ENCODE measurements around the gene ZNF326. TPM values are rescaled to one million over a fixed set of nuclear protein-coding genes. Genes with fewer than 3 reads are reported as not detected.
A peak's percentile ranks its signal among the peaks of the same experiment; 100 is the strongest.

ZNF326 gene, protein sequence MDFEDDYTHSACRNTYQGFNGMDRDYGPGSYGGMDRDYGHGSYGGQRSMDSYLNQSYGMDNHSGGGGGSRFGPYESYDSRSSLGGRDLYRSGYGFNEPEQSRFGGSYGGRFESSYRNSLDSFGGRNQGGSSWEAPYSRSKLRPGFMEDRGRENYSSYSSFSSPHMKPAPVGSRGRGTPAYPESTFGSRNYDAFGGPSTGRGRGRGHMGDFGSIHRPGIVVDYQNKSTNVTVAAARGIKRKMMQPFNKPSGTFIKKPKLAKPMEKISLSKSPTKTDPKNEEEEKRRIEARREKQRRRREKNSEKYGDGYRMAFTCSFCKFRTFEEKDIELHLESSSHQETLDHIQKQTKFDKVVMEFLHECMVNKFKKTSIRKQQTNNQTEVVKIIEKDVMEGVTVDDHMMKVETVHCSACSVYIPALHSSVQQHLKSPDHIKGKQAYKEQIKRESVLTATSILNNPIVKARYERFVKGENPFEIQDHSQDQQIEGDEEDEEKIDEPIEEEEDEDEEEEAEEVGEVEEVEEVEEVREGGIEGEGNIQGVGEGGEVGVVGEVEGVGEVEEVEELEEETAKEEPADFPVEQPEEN
- 9.6 TPM for polyA plus RNA-seq (2012; ENCODE audit: low read depth, missing spikeins)

DNA sequence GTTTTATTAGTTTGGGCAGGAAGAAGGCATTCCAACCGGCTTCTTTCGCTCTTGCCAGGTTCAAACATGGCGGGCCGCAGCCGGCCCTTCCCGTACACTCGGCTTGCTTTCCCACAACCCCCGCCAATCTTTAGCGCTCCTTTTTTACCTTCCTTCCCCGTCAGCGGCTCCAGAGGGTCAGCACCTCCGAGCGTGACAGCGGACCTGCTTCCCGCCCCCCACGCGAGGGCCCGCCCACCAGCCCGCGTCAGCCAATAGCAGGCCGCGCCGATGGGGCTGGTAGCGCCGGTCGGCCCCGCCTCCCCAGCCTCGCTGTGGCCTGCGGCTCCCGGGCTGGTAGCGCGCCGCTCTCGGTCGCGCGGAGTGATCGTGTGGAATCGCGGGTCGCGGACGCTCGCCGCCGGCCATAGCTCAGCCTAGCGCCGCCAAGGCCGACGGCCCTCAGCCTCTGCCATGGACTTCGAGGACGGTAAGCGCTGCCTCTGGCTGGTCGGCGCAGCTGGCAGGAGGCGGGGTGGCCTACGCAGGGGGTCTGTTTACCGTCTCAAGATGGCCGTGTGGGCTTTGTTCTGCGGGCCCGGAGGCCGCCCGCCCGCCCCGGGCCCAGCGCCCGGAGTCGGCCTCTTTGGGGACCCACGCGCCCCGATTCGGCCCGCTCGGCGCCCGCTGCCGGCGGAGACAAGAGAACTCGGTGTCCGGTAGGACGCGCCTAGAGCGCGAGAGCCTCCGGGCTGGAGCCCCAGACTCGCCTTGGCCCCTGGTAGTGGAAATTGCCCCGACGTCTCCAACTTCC is at the start of gene ZNF326:
Gene ZNF326 (plus strand): TSS at position 306 of the 793 bp plus-strand sequence. CDS start 148 bp downstream, at position 454.
- DNase-seq (ENCODE audit: insufficient read length, low spot score) (peak; percentile 97), FAIRE-seq (peak; percentile 100)
- TF ChIP-seq SPI1 (IDR thresholded peaks at IDR 0.05; ENCODE audit: low read depth, low read length) = no peak
- peak; percentile 94 for TF ChIP-seq POLR2AphosphoS5 (IDR thresholded peaks at IDR 0.05; ENCODE audit: low read depth, low read length)
- peak; percentile 87 for TF ChIP-seq TAF1 (IDR thresholded peaks at IDR 0.05; ENCODE audit: low read depth, low read length)
- no peak for TF ChIP-seq PAX5 (IDR thresholded peaks at IDR 0.05; ENCODE audit: insufficient read depth, low read length, severe bottlenecking)
- peak; percentile 94 for TF ChIP-seq POLR2A (IDR thresholded peaks at IDR 0.05; ENCODE audit: low read depth, low read length)
- peak; percentile 27; the same call in 1 of the 2 replicates for TF ChIP-seq POU2F2 (IDR thresholded peaks at IDR 0.05; ENCODE audit: low read depth, low read length)

DNA sequence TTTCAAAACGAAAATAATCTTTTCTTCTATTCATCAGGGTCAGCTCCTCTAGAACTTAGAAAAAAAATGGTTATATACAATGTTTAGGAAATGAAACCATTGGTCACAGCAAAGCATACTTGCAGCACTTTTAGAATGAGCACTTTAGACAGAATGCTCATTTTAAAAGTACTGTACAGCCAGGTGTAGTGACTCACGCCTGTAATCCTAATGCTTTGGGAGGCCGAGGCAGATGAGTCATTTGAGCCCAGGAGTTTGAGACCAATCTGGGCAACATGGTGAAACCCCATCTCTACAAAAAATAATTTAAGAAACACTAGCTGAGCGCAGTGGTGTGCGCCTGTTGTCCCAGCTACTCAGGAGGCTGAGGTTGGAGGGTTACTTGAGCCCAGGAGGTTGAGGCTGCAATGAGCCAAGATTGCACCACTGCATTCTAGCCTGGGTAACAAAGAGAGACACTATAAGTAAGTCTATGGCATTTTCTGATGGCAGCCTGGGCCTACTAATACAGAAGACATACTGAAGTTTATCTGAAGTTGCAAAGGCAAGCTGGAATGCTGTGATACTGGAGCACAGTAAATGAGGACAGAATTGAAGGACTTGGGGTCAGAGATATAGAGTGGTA is 48.9 kb upstream of the ZNF326 start:
- DNase-seq (ENCODE audit: insufficient read length, low spot score) (no peak), FAIRE-seq (peak; percentile 75)
- TF ChIP-seq SPI1 (IDR thresholded peaks at IDR 0.05; ENCODE audit: low read depth, low read length) (peak; percentile 33; the same call in 1 of the 2 replicates), POU2F2 (IDR thresholded peaks at IDR 0.05; ENCODE audit: low read depth, low read length) (no peak), PAX5 (IDR thresholded peaks at IDR 0.05; ENCODE audit: insufficient read depth, low read length, severe bottlenecking) (no peak), POLR2AphosphoS5 (IDR thresholded peaks at IDR 0.05; ENCODE audit: low read depth, low read length) (no peak), POLR2A (IDR thresholded peaks at IDR 0.05; ENCODE audit: low read depth, low read length) (no peak), TAF1 (IDR thresholded peaks at IDR 0.05; ENCODE audit: low read depth, low read length) (no peak)

DNA sequence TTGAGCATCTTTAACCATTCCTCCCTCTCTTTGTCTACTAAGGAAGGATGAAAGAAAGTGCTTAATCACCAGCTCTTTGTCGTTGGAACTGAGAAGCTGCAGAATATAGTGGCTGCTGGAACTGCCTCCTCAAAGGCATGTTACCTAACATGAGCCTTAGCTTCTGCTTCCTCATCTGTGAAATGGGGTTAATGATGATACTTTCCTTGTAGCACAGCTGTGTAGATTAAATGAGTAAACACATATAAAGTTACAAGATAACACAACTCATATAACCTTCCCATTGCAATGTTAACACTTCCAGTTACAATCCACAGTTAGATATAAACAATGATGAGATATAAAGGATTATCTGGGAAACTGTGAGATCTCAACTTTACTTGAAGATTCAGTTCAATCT is 48.4 kb upstream of the ZNF326 start:
- TF ChIP-seq PAX5 (IDR thresholded peaks at IDR 0.05; ENCODE audit: insufficient read depth, low read length, severe bottlenecking) = no peak
- TF ChIP-seq POU2F2 (IDR thresholded peaks at IDR 0.05; ENCODE audit: low read depth, low read length) = no peak
- TF ChIP-seq POLR2AphosphoS5 (IDR thresholded peaks at IDR 0.05; ENCODE audit: low read depth, low read length) = no peak
- TF ChIP-seq SPI1 (IDR thresholded peaks at IDR 0.05; ENCODE audit: low read depth, low read length) = no peak
- TF ChIP-seq TAF1 (IDR thresholded peaks at IDR 0.05; ENCODE audit: low read depth, low read length) = no peak
- no peak for TF ChIP-seq POLR2A (IDR thresholded peaks at IDR 0.05; ENCODE audit: low read depth, low read length)
- no peak for FAIRE-seq

DNA sequence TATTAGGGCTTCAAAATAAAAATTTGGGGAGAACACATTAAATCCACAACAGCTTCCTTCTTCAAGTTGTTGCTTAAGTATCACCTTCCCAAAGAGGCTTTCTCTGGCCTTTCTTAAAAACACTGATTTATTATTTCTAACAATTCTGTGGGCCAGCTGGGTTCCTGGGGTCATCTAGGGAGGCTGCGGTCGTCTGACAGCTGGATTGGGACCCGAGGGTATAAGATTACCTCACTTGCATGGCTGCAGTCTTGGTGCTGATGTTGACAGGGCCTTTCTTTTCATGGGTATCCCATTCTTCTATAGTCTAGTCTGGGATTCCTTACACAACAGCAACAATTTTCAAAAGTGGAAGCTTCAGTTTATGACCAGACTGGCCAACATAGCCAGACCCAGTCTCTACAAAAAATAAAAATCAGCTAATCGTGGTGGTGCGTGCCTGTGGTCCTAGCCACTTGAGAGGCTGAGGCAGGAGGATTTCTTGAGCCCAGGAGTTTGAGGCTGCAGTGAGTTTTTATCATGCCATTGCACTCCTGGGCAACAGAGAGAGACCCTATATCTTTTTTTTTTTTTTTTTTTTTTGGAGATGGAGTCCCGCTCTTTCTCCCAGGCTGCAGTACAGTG is 46.1 kb upstream of the ZNF326 start:
- TF ChIP-seq POLR2A (IDR thresholded peaks at IDR 0.05; ENCODE audit: low read depth, low read length) = no peak
- no peak for TF ChIP-seq PAX5 (IDR thresholded peaks at IDR 0.05; ENCODE audit: insufficient read depth, low read length, severe bottlenecking)
- TF ChIP-seq TAF1 (IDR thresholded peaks at IDR 0.05; ENCODE audit: low read depth, low read length) = no peak
- no peak for TF ChIP-seq SPI1 (IDR thresholded peaks at IDR 0.05; ENCODE audit: low read depth, low read length)
- TF ChIP-seq POU2F2 (IDR thresholded peaks at IDR 0.05; ENCODE audit: low read depth, low read length) = no peak
- no peak for TF ChIP-seq POLR2AphosphoS5 (IDR thresholded peaks at IDR 0.05; ENCODE audit: low read depth, low read length)
- no peak for FAIRE-seq
- DNase-seq (ENCODE audit: insufficient read length, low spot score) = no peak

More for the DNA sequence above, 48.4 kb upstream of the ZNF326 start:
- DNase-seq (ENCODE audit: insufficient read length, low spot score) = no peak

DNA sequence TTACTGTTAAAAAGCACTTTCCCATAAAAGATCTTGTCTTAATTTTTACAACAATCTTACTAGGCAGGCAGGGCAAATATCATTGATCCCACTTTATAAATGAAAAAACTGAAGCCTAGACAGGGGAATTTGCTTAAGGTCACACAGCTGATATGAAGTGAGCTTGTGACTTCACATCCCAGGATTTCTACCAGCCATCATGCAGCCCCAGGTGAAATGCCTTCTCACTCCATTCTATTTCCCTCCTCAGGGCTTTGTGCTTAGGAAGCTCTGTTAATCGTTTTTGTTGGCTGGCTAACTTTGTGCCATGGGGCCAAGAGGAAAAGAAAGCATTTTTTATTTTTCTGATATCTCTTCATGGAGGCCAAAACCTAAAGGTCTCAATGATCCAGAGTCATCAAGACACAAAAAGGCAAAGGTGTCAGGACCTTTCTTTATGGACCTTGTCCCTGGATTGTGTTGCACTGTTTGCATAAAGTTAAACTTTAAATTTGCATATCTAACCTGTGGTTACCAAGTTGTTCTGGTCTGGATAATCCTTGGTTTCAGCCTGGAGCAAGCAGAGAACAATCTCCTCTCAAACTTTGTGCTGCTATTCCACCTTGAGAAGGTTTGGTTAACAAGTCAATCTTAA is 44.8 kb upstream of the ZNF326 start:
- FAIRE-seq (no peak), DNase-seq (ENCODE audit: insufficient read length, low spot score) (no peak)
- no peak for TF ChIP-seq POU2F2 (IDR thresholded peaks at IDR 0.05; ENCODE audit: low read depth, low read length)
- TF ChIP-seq SPI1 (IDR thresholded peaks at IDR 0.05; ENCODE audit: low read depth, low read length) = no peak
- TF ChIP-seq TAF1 (IDR thresholded peaks at IDR 0.05; ENCODE audit: low read depth, low read length) = no peak
- no peak for TF ChIP-seq POLR2A (IDR thresholded peaks at IDR 0.05; ENCODE audit: low read depth, low read length)
- TF ChIP-seq POLR2AphosphoS5 (IDR thresholded peaks at IDR 0.05; ENCODE audit: low read depth, low read length) = no peak
- no peak for TF ChIP-seq PAX5 (IDR thresholded peaks at IDR 0.05; ENCODE audit: insufficient read depth, low read length, severe bottlenecking)

DNA sequence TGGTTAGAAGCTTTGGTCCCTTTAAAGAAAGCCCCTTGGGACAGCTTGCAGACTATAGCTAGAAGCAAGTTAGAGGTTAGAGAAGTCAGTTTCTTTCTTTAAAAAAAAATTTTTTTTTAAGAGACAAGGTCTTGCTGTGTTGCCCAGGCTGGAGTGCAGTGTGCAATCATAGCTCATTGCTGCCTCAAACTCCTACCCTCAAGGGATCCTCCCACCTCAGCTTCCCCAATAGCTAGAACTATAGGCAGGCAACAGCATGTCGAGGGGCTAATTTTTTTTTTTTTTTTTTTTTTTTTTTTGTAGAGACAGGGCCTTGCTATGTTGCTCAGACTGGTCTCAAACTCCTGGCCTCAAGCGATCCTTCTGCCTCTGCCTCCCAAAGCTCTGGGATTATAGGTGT is 44.2 kb upstream of the ZNF326 start:
- no peak for DNase-seq (ENCODE audit: insufficient read length, low spot score)
- TF ChIP-seq POLR2A (IDR thresholded peaks at IDR 0.05; ENCODE audit: low read depth, low read length) (no peak), TAF1 (IDR thresholded peaks at IDR 0.05; ENCODE audit: low read depth, low read length) (no peak), PAX5 (IDR thresholded peaks at IDR 0.05; ENCODE audit: insufficient read depth, low read length, severe bottlenecking) (no peak), POLR2AphosphoS5 (IDR thresholded peaks at IDR 0.05; ENCODE audit: low read depth, low read length) (no peak), SPI1 (IDR thresholded peaks at IDR 0.05; ENCODE audit: low read depth, low read length) (no peak), POU2F2 (IDR thresholded peaks at IDR 0.05; ENCODE audit: low read depth, low read length) (no peak)
- FAIRE-seq = no peak

DNA sequence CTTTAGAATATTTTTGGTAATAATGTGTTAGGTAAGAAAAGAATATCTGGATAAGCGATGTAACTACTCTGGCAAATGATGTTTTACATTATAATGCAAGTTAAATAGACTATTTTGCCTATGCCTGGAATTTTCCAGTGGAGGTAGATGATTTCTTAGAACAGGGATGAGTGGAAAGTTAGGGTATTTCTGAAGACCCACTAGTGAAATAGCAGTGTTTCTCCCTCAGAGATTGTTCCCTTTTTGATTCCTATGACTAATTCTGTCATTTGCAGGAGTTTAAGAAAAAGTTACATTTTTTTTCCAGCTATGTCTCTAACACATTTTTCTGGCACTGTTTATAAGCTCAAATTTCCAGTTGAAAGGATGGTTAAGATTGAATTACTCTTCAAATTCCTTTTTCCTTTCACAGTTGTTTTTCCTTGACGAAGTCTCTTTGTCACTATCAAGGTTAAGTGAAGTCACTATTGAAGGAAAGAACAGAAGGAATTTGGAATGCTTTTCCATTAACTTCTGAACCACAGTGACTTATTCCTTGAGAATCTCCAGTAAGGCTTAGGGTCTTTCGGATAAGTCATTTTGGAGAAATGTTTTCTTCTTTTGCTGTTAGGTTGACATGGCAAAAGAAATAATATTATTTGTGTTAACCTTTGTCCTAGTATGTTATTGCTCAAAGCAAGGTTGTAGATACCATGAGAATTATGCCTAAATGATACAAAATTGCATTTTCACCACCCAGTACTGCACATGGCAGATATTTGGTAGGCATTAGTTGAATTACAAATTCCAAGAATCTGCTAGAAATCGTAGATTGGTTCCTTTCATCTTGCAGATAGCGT is 42.9 kb upstream of the ZNF326 start:
- TF ChIP-seq POU2F2 (IDR thresholded peaks at IDR 0.05; ENCODE audit: low read depth, low read length) (no peak), PAX5 (IDR thresholded peaks at IDR 0.05; ENCODE audit: insufficient read depth, low read length, severe bottlenecking) (no peak), SPI1 (IDR thresholded peaks at IDR 0.05; ENCODE audit: low read depth, low read length) (no peak), POLR2AphosphoS5 (IDR thresholded peaks at IDR 0.05; ENCODE audit: low read depth, low read length) (no peak), POLR2A (IDR thresholded peaks at IDR 0.05; ENCODE audit: low read depth, low read length) (no peak), TAF1 (IDR thresholded peaks at IDR 0.05; ENCODE audit: low read depth, low read length) (no peak)
- FAIRE-seq (no peak), DNase-seq (ENCODE audit: insufficient read length, low spot score) (no peak)
